Measurements from ENCODE around the gene PRKAA1.

The PRKAA1 gene

DNA sequence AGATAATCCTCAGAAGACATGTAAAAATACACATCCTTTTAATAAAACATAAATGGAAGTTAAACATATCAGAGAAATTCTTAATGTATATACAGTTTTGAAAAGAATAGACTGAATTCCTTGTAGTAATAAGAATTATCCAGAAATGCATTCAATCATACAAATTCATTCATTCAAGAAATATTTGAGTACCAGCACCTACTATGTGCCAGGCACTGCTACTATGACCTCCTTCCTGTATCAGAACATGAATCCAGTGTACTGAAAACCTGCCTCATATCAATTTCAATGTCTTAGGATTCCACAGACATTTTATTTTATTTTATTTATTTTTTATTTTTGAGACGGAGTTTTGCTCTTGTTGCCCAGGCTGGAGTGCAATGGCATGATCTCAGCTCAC, 13.3 kb downstream of the PRKAA1 start:
- no peak for TF ChIP-seq EZH2phosphoT487 (IDR thresholded peaks at IDR 0.05; ENCODE audit: borderline replicate concordance)
- TF ChIP-seq, protein P1, sequence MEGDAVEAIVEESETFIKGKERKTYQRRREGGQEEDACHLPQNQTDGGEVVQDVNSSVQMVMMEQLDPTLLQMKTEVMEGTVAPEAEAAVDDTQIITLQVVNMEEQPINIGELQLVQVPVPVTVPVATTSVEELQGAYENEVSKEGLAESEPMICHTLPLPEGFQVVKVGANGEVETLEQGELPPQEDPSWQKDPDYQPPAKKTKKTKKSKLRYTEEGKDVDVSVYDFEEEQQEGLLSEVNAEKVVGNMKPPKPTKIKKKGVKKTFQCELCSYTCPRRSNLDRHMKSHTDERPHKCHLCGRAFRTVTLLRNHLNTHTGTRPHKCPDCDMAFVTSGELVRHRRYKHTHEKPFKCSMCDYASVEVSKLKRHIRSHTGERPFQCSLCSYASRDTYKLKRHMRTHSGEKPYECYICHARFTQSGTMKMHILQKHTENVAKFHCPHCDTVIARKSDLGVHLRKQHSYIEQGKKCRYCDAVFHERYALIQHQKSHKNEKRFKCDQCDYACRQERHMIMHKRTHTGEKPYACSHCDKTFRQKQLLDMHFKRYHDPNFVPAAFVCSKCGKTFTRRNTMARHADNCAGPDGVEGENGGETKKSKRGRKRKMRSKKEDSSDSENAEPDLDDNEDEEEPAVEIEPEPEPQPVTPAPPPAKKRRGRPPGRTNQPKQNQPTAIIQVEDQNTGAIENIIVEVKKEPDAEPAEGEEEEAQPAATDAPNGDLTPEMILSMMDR (conservative IDR thresholded peaks at IDR 0.05; ENCODE audit: low read length), result no peak
- Histone ChIP-seq H3K36me3 (ENCODE audit: insufficient read depth, low read length) (peaks cover 18% of the 10 kb centered on the region; the same call in 1 of the 2 replicates), H3K4me3 (ENCODE audit: low read length, poor library complexity, severe bottlenecking) (no peak overlapping the region), H3K9ac (ENCODE audit: low read depth, low read length, poor library complexity, severe bottlenecking) (no peak overlapping the region), H4K20me1 (ENCODE audit: insufficient read depth, low read length, poor library complexity, severe bottlenecking) (peaks cover 80% of the 10 kb centered on the region), H3K9me3 (ENCODE audit: insufficient read depth, low read depth, low read length) (peaks cover 8% of the 10 kb centered on the region; the same call in 1 of the 2 replicates), H3K27me3 (ENCODE audit: insufficient read depth, low read length, poor library complexity, severe bottlenecking) (no peaks in the 10 kb centered on the region), H3K79me2 (ENCODE audit: insufficient read depth, low read length) (peaks cover 97% of the 10 kb centered on the region), H3K4me1 (ENCODE audit: insufficient read depth, low read length, poor library complexity, severe bottlenecking) (peaks cover 7% of the 10 kb centered on the region), H2AFZ (ENCODE audit: low read length) (no peak overlapping the region), H3K9me2 (replicated peaks; ENCODE audit: low read depth, low read length) (no peaks in the 10 kb centered on the region), H3F3A (ENCODE audit: low read depth) (no peaks in the 10 kb centered on the region), H3K4me2 (ENCODE audit: low read depth, low read length, poor library complexity, severe bottlenecking) (no peak overlapping the region)

- peaks cover 99% of the 10 kb centered on the region for H3K79me2 ChIP-seq (ENCODE audit: insufficient read depth, low read length)
- TF ChIP-seq, protein P1 (conservative IDR thresholded peaks at IDR 0.05; ENCODE audit: low read length), result no peak
- no peak for TF ChIP-seq EZH2phosphoT487 (IDR thresholded peaks at IDR 0.05; ENCODE audit: borderline replicate concordance)
- H3K36me3 ChIP-seq (ENCODE audit: insufficient read depth, low read length), result peaks cover 18% of the 10 kb centered on the region; the same call in 1 of the 2 replicates
Observed at GRCh38 chr5:40784027-40784653, 14.0 kb downstream of the PRKAA1 start.

GRCh38 chr5:40781843-40782409, 16.2 kb downstream of the PRKAA1 start:
- Histone ChIP-seq H3K4me2 (ENCODE audit: low read depth, low read length, poor library complexity, severe bottlenecking) (no peak overlapping the region), H3F3A (ENCODE audit: low read depth) (no peaks in the 10 kb centered on the region), H3K27me3 (ENCODE audit: insufficient read depth, low read length, poor library complexity, severe bottlenecking) (no peaks in the 10 kb centered on the region), H2AFZ (ENCODE audit: low read length) (no peak overlapping the region), H3K4me1 (ENCODE audit: insufficient read depth, low read length, poor library complexity, severe bottlenecking) (peaks cover 6% of the 10 kb centered on the region), H3K79me2 (ENCODE audit: insufficient read depth, low read length) (peaks cover 87% of the 10 kb centered on the region), H3K36me3 (ENCODE audit: insufficient read depth, low read length) (peaks cover 4% of the 10 kb centered on the region; the same call in 1 of the 2 replicates), H3K9ac (ENCODE audit: low read depth, low read length, poor library complexity, severe bottlenecking) (no peak overlapping the region), H3K9me2 (replicated peaks; ENCODE audit: low read depth, low read length) (no peaks in the 10 kb centered on the region), H3K4me3 (ENCODE audit: low read length, poor library complexity, severe bottlenecking) (no peak overlapping the region), H3K9me3 (ENCODE audit: insufficient read depth, low read depth, low read length) (no peaks in the 10 kb centered on the region), H4K20me1 (ENCODE audit: insufficient read depth, low read length, poor library complexity, severe bottlenecking) (peaks cover 80% of the 10 kb centered on the region)
- no peak for TF ChIP-seq EZH2phosphoT487 (IDR thresholded peaks at IDR 0.05; ENCODE audit: borderline replicate concordance)
- TF ChIP-seq, protein P1 (conservative IDR thresholded peaks at IDR 0.05; ENCODE audit: low read length), result no peak

More at GRCh38 chr5:40784027-40784653, 14.0 kb downstream of the PRKAA1 start:
- Histone ChIP-seq H3K9me3 (ENCODE audit: insufficient read depth, low read depth, low read length) (peaks cover 8% of the 10 kb centered on the region; the same call in 1 of the 2 replicates), H2AFZ (ENCODE audit: low read length) (no peak overlapping the region), H3K4me2 (ENCODE audit: low read depth, low read length, poor library complexity, severe bottlenecking) (no peak overlapping the region), H3K27me3 (ENCODE audit: insufficient read depth, low read length, poor library complexity, severe bottlenecking) (no peaks in the 10 kb centered on the region), H3K9ac (ENCODE audit: low read depth, low read length, poor library complexity, severe bottlenecking) (no peak overlapping the region), H3K9me2 (replicated peaks; ENCODE audit: low read depth, low read length) (no peaks in the 10 kb centered on the region), H3K4me1 (ENCODE audit: insufficient read depth, low read length, poor library complexity, severe bottlenecking) (peaks cover 6% of the 10 kb centered on the region), H3K4me3 (ENCODE audit: low read length, poor library complexity, severe bottlenecking) (no peak overlapping the region), H3F3A (ENCODE audit: low read depth) (no peaks in the 10 kb centered on the region), H4K20me1 (ENCODE audit: insufficient read depth, low read length, poor library complexity, severe bottlenecking) (peaks cover 82% of the 10 kb centered on the region)

Measured in Loucy (cell line).